ENCODE results near the gene ERFL. TPM values are rescaled to one million over a fixed set of nuclear protein-coding genes. Genes with fewer than 3 reads are reported as not detected.

ERFL gene
- total and polyA plus RNA-seq, 2 of the 8 experiments (the other 6 are each of a cell fraction or from before 2014, with no cell fraction given): 0.12 TPM; not detected in 1

GRCh38 chr19:41879080-41879479, 49.2 kb downstream of the ERFL start (continued):
- TF ChIP-seq MAX (IDR thresholded peaks at IDR 0.05): no peak
- TF ChIP-seq TEAD4 (IDR thresholded peaks at IDR 0.05; ENCODE audit: low read depth, low read length): no peak
- TF ChIP-seq BRCA1 (IDR thresholded peaks at IDR 0.05; ENCODE audit: low read depth, low read length): no peak
- no peak for TF ChIP-seq ASH2L (IDR thresholded peaks at IDR 0.05; ENCODE audit: low read length)

Data from H1 (cell line).